GM19463 (cell line): Measurements from ENCODE around the gene STX3.
"Not testable (repeated sequence)": the region's sequence is repeated elsewhere in the genome, so short reads cannot be mapped to it uniquely, and the experiment has no call there.

Source experiments
- ATAC-seq: cut with Tn5 transposase; IDR thresholded peaks from one replicate; pipeline ENCODE4 v1.9.1; 2021; ENCODE audit warnings: mild to moderate bottlenecking, moderate library complexity; ENCODE audit not compliant: unreplicated experiment

STX3 gene

GRCh38 chr11:59829358-59829757 is 74.2 kb downstream of the STX3 start:
- no peak for ATAC-seq

GRCh38 chr11:59833602-59834001 is 78.4 kb downstream of the STX3 start:
- no peak for ATAC-seq

- ATAC-seq: no peak
Measured at GRCh38 chr11:59839615-59840014, 84.4 kb downstream of the STX3 start.

GRCh38 chr11:59841514-59841913 is 86.3 kb downstream of the STX3 start:
- peak; percentile 82 for ATAC-seq

GRCh38 chr11:59842316-59842715 is 87.1 kb downstream of the STX3 start:
- no peak for ATAC-seq

GRCh38 chr11:59845399-59845798 is 90.2 kb downstream of the STX3 start, which contains the start of gene CBLIF:
CBLIF (minus strand) TSS chr11:59845499; CDS start chr11:59845453, 46 bp downstream.
- ATAC-seq: no peak

GRCh38 chr11:59846556-59846955 is 91.4 kb downstream of the STX3 start:
- no peak for ATAC-seq

GRCh38 chr11:59847626-59848025 is 92.5 kb downstream of the STX3 start:
- ATAC-seq: no peak

- ATAC-seq: not testable (repeated sequence)
Measured at GRCh38 chr11:59848439-59848838, 93.3 kb downstream of the STX3 start.

GRCh38 chr11:59849129-59849528 is 94.0 kb downstream of the STX3 start:
- ATAC-seq: peak; percentile 45

GRCh38 chr11:59849551-59849950 is 94.4 kb downstream of the STX3 start:
- not testable (repeated sequence) for ATAC-seq

- ATAC-seq: not testable (repeated sequence)
Measured at GRCh38 chr11:59851416-59851815, 96.2 kb downstream of the STX3 start.

- no peak for ATAC-seq
Measured at GRCh38 chr11:59854871-59855270, 99.7 kb downstream of the STX3 start.
